Astrocyte of the cerebellum (primary cell): ENCODE measurements around the gene PSEN1.

Source experiments
- DNase-seq: peaks from one replicate; pipeline ENCODE4 v3.0.0-alpha.2; 2011; ENCODE audit warnings: low read depth
- H3K4me3 ChIP-seq: 2 replicates; pipeline ENCODE4 v1.5.1; 2011; ENCODE audit warnings: mild to moderate bottlenecking, low read depth, low read length, moderate library complexity
- in situ Hi-C: cut with HindIII; loops from 2 replicates; pipeline ENCODE4 v1.10.0; 2017; ENCODE audit warnings: low sequenced_read_pairs
- TF ChIP-seq, protein P1 (sequence below): IDR thresholded peaks from 2 replicates; pipeline ENCODE4 v1.5.1; 2012; ENCODE audit warnings: low read length, low read depth, moderate library complexity, mild to moderate bottlenecking; ENCODE audit errors: missing control alignments

The PSEN1 gene

DNA sequence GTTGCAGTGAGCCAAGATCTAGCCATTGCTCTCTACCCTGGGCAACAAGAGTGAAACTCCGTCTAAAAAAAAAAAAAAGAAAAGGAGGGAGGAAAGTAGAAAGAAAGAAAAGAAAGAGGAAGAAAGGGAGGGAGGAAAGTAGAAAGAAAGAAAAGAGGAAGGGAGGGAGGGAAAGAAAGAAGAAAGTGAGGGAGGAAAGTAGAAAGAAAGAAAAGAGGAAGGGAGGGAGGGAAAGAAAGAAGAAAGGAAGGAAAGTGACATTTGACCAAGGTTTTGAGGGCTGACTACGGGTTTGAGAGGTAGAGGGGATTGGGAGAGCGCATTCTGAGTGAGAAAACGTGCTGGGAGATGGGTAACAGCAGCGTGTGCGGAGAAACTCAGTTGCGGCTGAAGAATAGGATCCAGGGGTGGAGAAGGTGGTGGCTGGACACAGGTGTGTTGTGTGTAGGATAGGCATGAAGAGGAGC is 100.5 kb downstream of the PSEN1 start:
- TF ChIP-seq, protein P1, sequence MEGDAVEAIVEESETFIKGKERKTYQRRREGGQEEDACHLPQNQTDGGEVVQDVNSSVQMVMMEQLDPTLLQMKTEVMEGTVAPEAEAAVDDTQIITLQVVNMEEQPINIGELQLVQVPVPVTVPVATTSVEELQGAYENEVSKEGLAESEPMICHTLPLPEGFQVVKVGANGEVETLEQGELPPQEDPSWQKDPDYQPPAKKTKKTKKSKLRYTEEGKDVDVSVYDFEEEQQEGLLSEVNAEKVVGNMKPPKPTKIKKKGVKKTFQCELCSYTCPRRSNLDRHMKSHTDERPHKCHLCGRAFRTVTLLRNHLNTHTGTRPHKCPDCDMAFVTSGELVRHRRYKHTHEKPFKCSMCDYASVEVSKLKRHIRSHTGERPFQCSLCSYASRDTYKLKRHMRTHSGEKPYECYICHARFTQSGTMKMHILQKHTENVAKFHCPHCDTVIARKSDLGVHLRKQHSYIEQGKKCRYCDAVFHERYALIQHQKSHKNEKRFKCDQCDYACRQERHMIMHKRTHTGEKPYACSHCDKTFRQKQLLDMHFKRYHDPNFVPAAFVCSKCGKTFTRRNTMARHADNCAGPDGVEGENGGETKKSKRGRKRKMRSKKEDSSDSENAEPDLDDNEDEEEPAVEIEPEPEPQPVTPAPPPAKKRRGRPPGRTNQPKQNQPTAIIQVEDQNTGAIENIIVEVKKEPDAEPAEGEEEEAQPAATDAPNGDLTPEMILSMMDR: no peak

DNA sequence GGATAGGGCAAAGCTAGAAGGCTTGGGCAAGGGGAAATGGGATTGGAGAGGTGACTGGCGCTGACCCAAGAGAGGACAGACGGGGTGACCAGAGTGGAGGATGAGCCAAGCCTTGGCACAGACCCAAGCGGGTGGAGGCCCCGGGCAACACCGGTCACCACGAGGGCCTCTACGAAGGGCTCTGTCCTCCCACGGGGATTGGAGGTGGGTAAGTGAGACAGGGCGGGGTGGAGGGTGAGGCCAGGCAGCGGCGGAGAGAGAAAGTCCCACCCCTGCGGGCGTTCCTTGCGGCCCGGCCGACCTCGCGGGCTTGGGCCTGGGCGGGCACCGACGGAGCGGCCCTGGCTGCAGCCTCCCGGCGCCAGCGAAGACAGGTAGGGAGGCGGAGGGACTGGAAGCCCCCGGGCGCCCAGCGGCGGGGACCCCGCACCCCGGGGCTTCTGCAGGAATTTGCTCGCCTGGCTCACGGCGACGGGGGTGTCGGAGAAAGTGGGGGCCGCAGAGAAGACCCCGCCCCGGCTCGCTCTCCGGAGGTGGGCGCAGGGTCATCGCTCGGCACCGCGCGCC is 101.0 kb downstream of the PSEN1 start, which contains the start of gene PAPLN:
TSS of gene PAPLN (plus strand) at position 288 of the 567 bp plus-strand sequence. CDS start 2,273 bp downstream, outside the sequence.
- in situ Hi-C loops: no loop called here
- H3K4me3 ChIP-seq: peak within 1 kb of the TSS; percentile 49
- DNase-seq: no peak

More for the DNA sequence above, 100.5 kb downstream of the PSEN1 start:
- DNase-seq: no peak
- in situ Hi-C loops: no loop called here
- H3K4me3 ChIP-seq: no peak overlapping the region

DNA sequence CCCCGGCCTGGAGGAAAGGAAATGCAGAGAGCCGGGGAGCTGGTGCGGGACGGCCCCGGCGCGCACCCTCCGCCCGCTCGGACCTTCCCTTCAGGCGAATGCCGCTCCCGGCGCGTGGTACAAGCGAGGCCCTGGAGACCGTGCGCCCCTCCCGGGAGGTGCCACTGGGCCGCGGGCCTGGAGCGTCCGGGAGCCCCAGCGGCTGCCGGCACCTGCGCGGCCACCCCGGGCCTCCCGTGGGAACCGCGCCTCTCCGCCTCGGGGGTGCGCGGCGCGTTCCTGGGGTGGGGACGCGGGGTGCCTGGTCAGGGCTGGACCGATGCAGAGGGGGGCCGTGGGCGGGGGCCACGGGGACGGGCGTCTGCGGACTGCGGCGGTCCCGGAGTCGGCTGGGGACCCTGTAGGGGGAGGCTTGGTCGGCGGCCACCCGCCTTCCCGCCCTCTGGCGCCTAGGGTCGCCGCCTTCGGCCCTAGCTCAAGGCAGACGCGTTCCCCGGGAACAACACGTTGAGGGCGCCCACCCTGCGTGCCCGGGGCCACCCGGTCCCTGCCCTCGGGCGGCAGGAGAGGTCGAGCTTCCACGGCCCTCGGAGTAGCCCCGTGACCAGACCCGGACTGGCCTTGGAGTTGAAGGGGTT is 101.6 kb downstream of the PSEN1 start:
- TF ChIP-seq, protein P1: no peak
- in situ Hi-C loops: no loop called here
- H3K4me3 ChIP-seq: peak overlapping the region; percentile 49
- DNase-seq: no peak

More for the DNA sequence above, 101.0 kb downstream of the PSEN1 start, which contains the start of gene PAPLN:
- TF ChIP-seq, protein P1: no peak

DNA sequence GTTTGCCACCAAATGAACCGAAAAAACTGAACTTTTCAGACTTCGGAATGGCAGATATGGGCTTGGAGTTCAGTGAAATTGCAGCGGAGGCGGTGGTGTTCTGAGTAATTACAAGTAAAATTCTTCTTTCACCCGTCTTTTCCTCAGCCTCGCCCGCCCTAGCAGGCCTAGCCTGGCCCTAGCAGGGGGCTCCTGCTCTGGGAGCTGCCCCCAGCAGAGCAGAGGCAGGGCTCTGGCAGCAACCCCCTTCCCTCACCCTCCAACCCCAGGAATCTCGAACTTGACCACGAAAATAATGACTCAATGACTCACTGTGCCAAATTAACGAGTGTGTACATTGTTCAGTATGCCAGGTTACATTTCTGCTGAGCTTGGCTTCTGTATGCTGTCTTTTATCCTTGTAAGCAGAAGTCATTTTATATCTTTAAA is 102.1 kb downstream of the PSEN1 start:
- in situ Hi-C loops: no loop called here
- TF ChIP-seq, protein P1: no peak
- DNase-seq: peak; percentile 86
- H3K4me3 ChIP-seq: peak overlapping the region; percentile 49

DNA sequence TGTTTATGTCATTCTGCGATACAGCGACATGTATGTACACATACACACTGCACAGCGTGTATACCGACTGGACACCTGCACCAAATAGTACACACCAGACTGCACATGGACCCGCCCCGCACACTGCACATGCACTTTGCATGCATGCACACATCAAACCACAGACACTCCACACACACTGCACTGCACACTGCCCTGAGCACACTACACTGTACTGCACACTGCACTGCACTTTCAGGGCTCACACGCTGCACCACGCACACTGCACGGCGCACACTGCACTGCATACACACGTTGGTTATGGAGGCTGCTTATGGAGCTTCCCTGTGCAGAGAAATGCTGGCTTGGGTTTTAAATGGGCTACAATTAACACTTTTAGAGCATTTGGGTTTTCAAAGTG is 102.6 kb downstream of the PSEN1 start:
- no peak for DNase-seq
- peak overlapping the region; percentile 49 for H3K4me3 ChIP-seq
- TF ChIP-seq, protein P1: no peak
- in situ Hi-C loops: no loop called here

DNA sequence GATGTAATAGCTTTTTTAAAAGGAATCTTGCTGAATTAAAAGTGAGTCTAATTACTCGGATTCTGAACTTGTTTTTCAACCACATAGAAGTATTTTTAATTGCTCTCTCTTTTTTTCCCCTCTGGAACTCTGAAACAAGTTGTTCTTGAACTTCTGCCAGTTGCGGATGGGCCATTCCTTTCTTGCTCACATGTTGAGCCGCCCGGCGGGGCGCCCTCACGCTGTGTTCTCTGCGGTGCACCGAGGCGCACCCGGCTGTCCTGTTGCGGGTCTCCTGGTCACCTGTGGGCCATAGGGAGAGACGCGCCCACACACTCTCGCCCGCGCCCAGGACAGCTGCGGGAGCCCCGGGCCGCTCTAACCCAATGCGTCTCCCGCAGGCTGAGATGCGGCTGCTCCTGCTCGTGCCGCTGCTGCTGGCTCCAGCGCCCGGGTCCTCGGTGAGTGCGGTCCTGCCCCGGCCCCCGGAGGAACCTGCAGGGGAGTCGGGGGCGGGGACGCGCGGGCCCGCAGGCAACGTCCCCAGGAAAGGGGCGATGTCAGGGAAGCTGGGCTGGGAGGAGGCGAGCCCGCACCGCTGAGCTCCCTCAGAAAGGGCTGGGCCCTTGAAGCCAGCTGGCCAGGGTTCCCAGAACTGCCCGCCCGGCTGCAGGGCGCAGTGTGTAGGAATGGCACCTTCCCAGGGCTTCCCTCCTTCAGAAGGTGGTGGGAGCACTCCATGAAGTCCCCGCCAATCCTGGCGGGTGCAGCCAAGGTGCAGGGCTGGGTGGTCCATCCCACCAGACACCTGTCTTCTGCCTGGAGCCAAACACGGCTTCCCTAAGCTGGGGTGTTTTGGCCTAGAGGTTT is 103.3 kb downstream of the PSEN1 start:
- in situ Hi-C loops: no loop called here
- DNase-seq: peak; percentile 53
- peak overlapping the region; percentile 49 for H3K4me3 ChIP-seq
- TF ChIP-seq, protein P1: no peak
